Loucy (cell line): Measurements from ENCODE around the gene NEMP2.

ENCODE experiments used
- H2AFZ ChIP-seq: fragments of 200-600 bp; sonication (generic); 2 replicates; pipeline ENCODE4 v1.6.0; 2016; ENCODE audit warnings: antibody characterized with exemption, mild to moderate bottlenecking, low read length, moderate library complexity
- H3F3A ChIP-seq: fragments of 200-600 bp; 2 replicates; pipeline ENCODE4 v1.6.0; 2016; ENCODE audit warnings: antibody characterized with exemption, low read depth, mild to moderate bottlenecking
- H3K27me3 ChIP-seq: fragments of 200-600 bp; sonication (generic); 2 replicates; pipeline ENCODE4 v1.6.1; 2014; ENCODE audit warnings: low read length, mild to moderate bottlenecking; ENCODE audit not compliant: insufficient read depth, poor library complexity, severe bottlenecking
- H3K36me3 ChIP-seq: fragments of 200-600 bp; sonication (generic); 2 replicates; pipeline ENCODE4 v1.6.1; 2016; ENCODE audit warnings: low read length; ENCODE audit not compliant: insufficient read depth
- H3K4me1 ChIP-seq: fragments of 200-600 bp; sonication (generic); 2 replicates; pipeline ENCODE4 v1.5.1; 2014; ENCODE audit warnings: low read length, mild to moderate bottlenecking; ENCODE audit not compliant: insufficient read depth, poor library complexity, severe bottlenecking
- H3K4me2 ChIP-seq: fragments of 200-600 bp; sonication (generic); 2 replicates; pipeline ENCODE4 v1.6.0; 2014; ENCODE audit warnings: antibody characterized with exemption, low read length, low read depth, mild to moderate bottlenecking; ENCODE audit not compliant: poor library complexity, severe bottlenecking
- H3K4me3 ChIP-seq: fragments of 200-600 bp; sonication (generic); 2 replicates; pipeline ENCODE4 v1.5.1; 2014; ENCODE audit warnings: low read length, mild to moderate bottlenecking, mixed read lengths; ENCODE audit not compliant: poor library complexity, severe bottlenecking
- H3K79me2 ChIP-seq: fragments of 200-600 bp; sonication (generic); 2 replicates; pipeline ENCODE4 v1.6.1; 2014; ENCODE audit warnings: low read length; ENCODE audit not compliant: insufficient read depth
- H3K9ac ChIP-seq: fragments of 200-600 bp; sonication (generic); 2 replicates; pipeline ENCODE4 v1.6.0; 2014; ENCODE audit warnings: mild to moderate bottlenecking, low read depth, low read length, moderate library complexity; ENCODE audit not compliant: poor library complexity, severe bottlenecking
- H3K9me2 ChIP-seq: fragments of 200-600 bp; sonication (generic); replicated peaks from 2 replicates; pipeline ENCODE4 v1.6.1; 2016; ENCODE audit warnings: low read depth, low read length, mixed read lengths
- H3K9me3 ChIP-seq: fragments of 200-600 bp; sonication (generic); 2 replicates; pipeline ENCODE4 v1.6.1; 2014; ENCODE audit warnings: mild to moderate bottlenecking, antibody characterized with exemption, low read length, low read depth; ENCODE audit not compliant: insufficient read depth
- H4K20me1 ChIP-seq: fragments of 200-600 bp; sonication (generic); 2 replicates; pipeline ENCODE4 v1.6.0; 2014; ENCODE audit warnings: antibody characterized with exemption, low read length, mild to moderate bottlenecking; ENCODE audit not compliant: insufficient read depth, poor library complexity, severe bottlenecking
- CTCF ChIP-seq: fragments of 200-600 bp; sonication (generic); conservative IDR thresholded peaks from 2 replicates; pipeline ENCODE4 v1.5.1; 2014; ENCODE audit warnings: mild to moderate bottlenecking, antibody characterized with exemption, low read length
- EZH2phosphoT487 ChIP-seq: fragments of 200-600 bp; IDR thresholded peaks from 2 replicates; pipeline ENCODE4 v1.6.1; 2018; ENCODE audit warnings: antibody characterized with exemption, mild to moderate bottlenecking, moderate library complexity, borderline replicate concordance

NEMP2 gene

GRCh38 chr2:190505696-190506095 lies 28.8 kb downstream of the NEMP2 start:
- Histone ChIP-seq H3K79me2 (no peaks in the 10 kb centered on the region), H3K27me3 (no peaks in the 10 kb centered on the region), H4K20me1 (no peaks in the 10 kb centered on the region), H3K4me1 (no peaks in the 10 kb centered on the region), H3F3A (no peaks in the 10 kb centered on the region), H2AFZ (no peak overlapping the region), H3K4me3 (no peak overlapping the region), H3K36me3 (peaks cover 50% of the 10 kb centered on the region; the same call in 1 of the 2 replicates), H3K4me2 (no peak overlapping the region), H3K9ac (no peak overlapping the region), H3K9me3 (no peaks in the 10 kb centered on the region), H3K9me2 (no peaks in the 10 kb centered on the region)
- no peak for TF ChIP-seq CTCF
- TF ChIP-seq EZH2phosphoT487, result no peak

- TF ChIP-seq CTCF (no peak), EZH2phosphoT487 (no peak)
Observed at GRCh38 chr2:190504912-190505311, 29.6 kb downstream of the NEMP2 start.

GRCh38 chr2:190503088-190503487 lies 31.4 kb downstream of the NEMP2 start:
- no peak overlapping the region for H2AFZ ChIP-seq
- H3K79me2 ChIP-seq, result no peaks in the 10 kb centered on the region
- H3K4me2 ChIP-seq, result no peak overlapping the region
- H3K36me3 ChIP-seq, result peaks cover 65% of the 10 kb centered on the region; the same call in 1 of the 2 replicates
- H3K27me3 ChIP-seq, result no peaks in the 10 kb centered on the region
- no peak for TF ChIP-seq EZH2phosphoT487
- TF ChIP-seq CTCF, result no peak
- H3K4me1 ChIP-seq, result no peaks in the 10 kb centered on the region
- H4K20me1 ChIP-seq, result no peaks in the 10 kb centered on the region
- H3K4me3 ChIP-seq, result no peak overlapping the region
- no peaks in the 10 kb centered on the region for H3F3A ChIP-seq
- H3K9ac ChIP-seq, result no peak overlapping the region
- H3K9me3 ChIP-seq, result no peaks in the 10 kb centered on the region
- no peaks in the 10 kb centered on the region for H3K9me2 ChIP-seq

More at GRCh38 chr2:190504912-190505311, 29.6 kb downstream of the NEMP2 start:
- Histone ChIP-seq H2AFZ (no peak overlapping the region), H3K27me3 (no peaks in the 10 kb centered on the region), H3K4me1 (no peaks in the 10 kb centered on the region), H3K9me2 (no peaks in the 10 kb centered on the region), H3K4me3 (no peak overlapping the region), H3K9ac (no peak overlapping the region), H3K4me2 (no peak overlapping the region), H3K79me2 (no peaks in the 10 kb centered on the region), H3K9me3 (no peaks in the 10 kb centered on the region), H3F3A (no peaks in the 10 kb centered on the region), H3K36me3 (peaks cover 57% of the 10 kb centered on the region; the same call in 1 of the 2 replicates), H4K20me1 (no peaks in the 10 kb centered on the region)
